HG03558 (cell line): Measurements from ENCODE around the gene ZKSCAN7.
"Not testable (repeated sequence)": the region's sequence is repeated elsewhere in the genome, so short reads cannot be mapped to it uniquely, and the experiment has no call there.

Source experiments
- ATAC-seq: cut with Tn5 transposase; IDR thresholded peaks from one replicate; pipeline ENCODE4 v1.9.1; 2021; ENCODE audit warnings: moderate number of reproducible peaks; ENCODE audit not compliant: unreplicated experiment; ENCODE audit errors: extremely low read depth

Gene ZKSCAN7

GRCh38 chr3:44571024-44571423 lies 16.0 kb downstream of the ZKSCAN7 start:
- no peak for ATAC-seq

GRCh38 chr3:44576613-44577012 lies 21.6 kb downstream of the ZKSCAN7 start:
- ATAC-seq = no peak

GRCh38 chr3:44577354-44577952 lies 22.5 kb downstream of the ZKSCAN7 start:
- ATAC-seq = not testable (repeated sequence)

- ATAC-seq = not testable (repeated sequence)
These were observed 23.3 kb downstream of the ZKSCAN7 start for GRCh38 chr3:44578316-44578715.

GRCh38 chr3:44578924-44579515 lies 24.0 kb downstream of the ZKSCAN7 start:
- not testable (repeated sequence) for ATAC-seq

- not testable (repeated sequence) for ATAC-seq
These were observed 24.8 kb downstream of the ZKSCAN7 start for GRCh38 chr3:44579749-44580148.

- ATAC-seq = not testable (repeated sequence)
These were observed 26.0 kb downstream of the ZKSCAN7 start for GRCh38 chr3:44580971-44581370.

GRCh38 chr3:44584646-44585501 lies 29.9 kb downstream of the ZKSCAN7 start, which contains the start of gene ZNF660:
Gene ZNF660 (plus strand): TSS chr3:44584964. CDS start chr3:44594194, 9,230 bp downstream.
- ATAC-seq = no peak

- no peak for ATAC-seq
These were observed 41.6 kb downstream of the ZKSCAN7 start for GRCh38 chr3:44596621-44597020.

GRCh38 chr3:44601749-44602148 lies 46.8 kb downstream of the ZKSCAN7 start:
- no peak for ATAC-seq

- ATAC-seq = no peak
These were observed 57.7 kb downstream of the ZKSCAN7 start for GRCh38 chr3:44612678-44613077.
